Suprapubic skin (tissue), 4 donors: ENCODE data around the gene DYRK2.

Experiments used
- CTCF ChIP-seq, 2 donors: fragments of 200-600 bp in 1 of 2; fragments of 450-650 bp in 1 of 2; sonication (generic) in 1 of 2; IDR thresholded peaks; one replicate each; pipeline ENCODE4 v1.5.1; 2016 to 2019; ENCODE audit warnings: antibody characterized with exemption in 2 of 2, mild to moderate bottlenecking in 1 of 2, moderate library complexity in 1 of 2
- EP300 ChIP-seq: sonication (generic); formaldehyde crosslinking; IDR thresholded peaks from one replicate; pipeline ENCODE4 v1.6.1; 2017; ENCODE audit warnings: antibody characterized with exemption
- POLR2A ChIP-seq, 2 donors: fragments of 450-650 bp; IDR thresholded peaks; one replicate each; pipeline ENCODE4 v1.6.1; 2017; ENCODE audit warnings: antibody characterized with exemption in 2 of 2, mild to moderate bottlenecking in 2 of 2, moderate library complexity in 2 of 2
- POLR2AphosphoS5 ChIP-seq, 3 donors: sonication (generic); formaldehyde crosslinking; IDR thresholded peaks; one replicate each; pipeline ENCODE4 v1.6.1; 2017; ENCODE audit warnings: antibody characterized with exemption in 3 of 3

GRCh38 chr12:67709367-67709954 is 60.9 kb downstream of the DYRK2 start:
- TF ChIP-seq POLR2AphosphoS5 (IDR thresholded peaks at IDR 0.05) (no peak), CTCF (IDR thresholded peaks at IDR 0.05) (no peak), POLR2A (IDR thresholded peaks at IDR 0.05) (no peak), EP300 (no peak)
